H9 (cell line): ENCODE measurements around the gene SEC16B. TPM values are rescaled to one million over a fixed set of nuclear protein-coding genes. Genes with fewer than 3 reads are reported as not detected.

Experiments used
- DNase-seq: peaks from one replicate; pipeline ENCODE4 v3.0.0-alpha.2; 2017
- H2AFZ ChIP-seq: one replicate; pipeline ENCODE4 v1.6.1; 2013; ENCODE audit warnings: mild to moderate bottlenecking, low read length, control low read depth, moderate library complexity
- H2AK5ac ChIP-seq: 2 replicates; pipeline ENCODE4 v1.6.1; 2013; ENCODE audit warnings: low read length, control low read depth, mixed read lengths; ENCODE audit not compliant: insufficient read length
- H2BK120ac ChIP-seq: one replicate; pipeline ENCODE4 v1.6.1; 2013; ENCODE audit warnings: low read depth, mild to moderate bottlenecking, low read length, control low read depth, inconsistent platforms; ENCODE audit not compliant: poor library complexity, severe bottlenecking
- H2BK12ac ChIP-seq: 2 replicates; pipeline ENCODE4 v1.6.1; 2013; ENCODE audit warnings: low read length, control low read depth, mixed read lengths, low read depth; ENCODE audit not compliant: insufficient read length
- H2BK15ac ChIP-seq: 2 replicates; pipeline ENCODE4 v1.6.1; 2013; ENCODE audit warnings: low read depth, low read length, control low read depth
- H2BK20ac ChIP-seq: one replicate; pipeline ENCODE4 v1.6.1; 2013; ENCODE audit warnings: low read depth, mild to moderate bottlenecking, low read length, control low read depth, inconsistent platforms; ENCODE audit not compliant: poor library complexity, severe bottlenecking
- H2BK5ac ChIP-seq: 2 replicates; pipeline ENCODE4 v1.6.1; 2013; ENCODE audit warnings: low read length, control low read depth, mixed read lengths; ENCODE audit not compliant: insufficient read length
- H3K14ac ChIP-seq: 2 replicates; pipeline ENCODE4 v1.6.1; 2013; ENCODE audit warnings: low read length, control low read depth; ENCODE audit not compliant: insufficient read depth
- H3K18ac ChIP-seq: 2 replicates; pipeline ENCODE4 v1.6.1; 2013; ENCODE audit warnings: low read depth, mild to moderate bottlenecking, mixed read lengths, low read length, control low read depth; ENCODE audit not compliant: insufficient read length
- H3K23ac ChIP-seq: 2 replicates; pipeline ENCODE4 v1.6.1; 2013; ENCODE audit warnings: low read length, control low read depth, mixed read lengths, low read depth; ENCODE audit not compliant: insufficient read length
- H3K23me2 ChIP-seq: 2 replicates; pipeline ENCODE4 v1.6.1; 2013; ENCODE audit warnings: low read depth, mild to moderate bottlenecking, mixed read lengths, low read length, control low read depth; ENCODE audit not compliant: insufficient read length, poor library complexity, severe bottlenecking
- H3K27ac ChIP-seq: 2 replicates; pipeline ENCODE4 v1.5.1; 2013; ENCODE audit warnings: low read length, control low read depth, mixed read lengths, low read depth; ENCODE audit not compliant: insufficient read length
- H3K27me3 ChIP-seq: 2 replicates; pipeline ENCODE4 v1.6.1; 2013; ENCODE audit warnings: low read length, control low read depth, inconsistent platforms; ENCODE audit not compliant: insufficient read depth
- H3K4ac ChIP-seq: 2 replicates; pipeline ENCODE4 v1.6.1; 2013; ENCODE audit warnings: low read depth, mild to moderate bottlenecking, control low read depth, inconsistent platforms, low read length, moderate library complexity
- H3K4me1 ChIP-seq: 2 replicates; pipeline ENCODE4 v1.6.1; 2013; ENCODE audit warnings: low read length, control low read depth, inconsistent platforms; ENCODE audit not compliant: insufficient read depth
- H3K4me2 ChIP-seq: 2 replicates; pipeline ENCODE4 v1.6.1; 2013; ENCODE audit warnings: low read length, control low read depth, mixed read lengths; ENCODE audit not compliant: insufficient read length, insufficient read depth
- H3K56ac ChIP-seq: 2 replicates; pipeline ENCODE4 v1.6.1; 2013; ENCODE audit warnings: low read depth, mild to moderate bottlenecking, mixed read lengths, low read length, control low read depth; ENCODE audit not compliant: insufficient read length
- H3K79me1 ChIP-seq: 2 replicates; pipeline ENCODE4 v1.6.1; 2013; ENCODE audit warnings: low read depth, mild to moderate bottlenecking, moderate library complexity, low read length, control low read depth, inconsistent platforms; ENCODE audit not compliant: insufficient read depth, poor library complexity, severe bottlenecking
- H3K79me2 ChIP-seq: 2 replicates; pipeline ENCODE4 v1.6.1; 2013; ENCODE audit warnings: low read length, control low read depth, inconsistent platforms; ENCODE audit not compliant: insufficient read depth
- H3K9ac ChIP-seq: 2 replicates; pipeline ENCODE4 v1.6.1; 2013; ENCODE audit warnings: low read length, control low read depth, mixed read lengths; ENCODE audit not compliant: insufficient read length; ENCODE audit errors: extremely low read depth
- H3K9me3 ChIP-seq: one replicate; pipeline ENCODE4 v1.6.1; 2013; ENCODE audit warnings: low read depth, low read length, inconsistent platforms; ENCODE audit not compliant: control insufficient read depth
- H3T11ph ChIP-seq: one replicate; pipeline ENCODE4 v1.6.1; 2013; ENCODE audit warnings: mild to moderate bottlenecking, low read length, control low read depth, inconsistent platforms
- H4K20me1 ChIP-seq: one replicate; pipeline ENCODE4 v1.6.1; 2013; ENCODE audit not compliant: control insufficient read depth, insufficient read length, insufficient read depth
- H4K5ac ChIP-seq: 2 replicates; pipeline ENCODE4 v1.6.1; 2013; ENCODE audit warnings: low read depth, mild to moderate bottlenecking, mixed read lengths, low read length, control low read depth; ENCODE audit not compliant: insufficient read length
- H4K8ac ChIP-seq: replicated peaks from 2 replicates; pipeline ENCODE4 v1.6.1; 2013; ENCODE audit warnings: low read length, control low read depth, mixed read lengths, low read depth; ENCODE audit not compliant: insufficient read length
- H4K91ac ChIP-seq: 2 replicates; pipeline ENCODE4 v1.6.1; 2013; ENCODE audit warnings: low read depth, mild to moderate bottlenecking, moderate library complexity, mixed read lengths, low read length, control low read depth; ENCODE audit not compliant: insufficient read length
- H3K27ac Mint-ChIP-seq, 3 experiments: 2 replicates in 2 of 3; 3 replicates in 1 of 3; pipeline ENCODE4 v1.8.0; 2020 to 2021; ENCODE audit warnings: mixed read lengths in 3 of 3, mild to moderate bottlenecking in 1 of 3, moderate library complexity in 1 of 3
- H3K27me3 Mint-ChIP-seq: 2 replicates; pipeline ENCODE4 v1.8.0; 2021; ENCODE audit warnings: low read depth, mild to moderate bottlenecking, moderate library complexity, mixed read lengths
- H3K36me3 Mint-ChIP-seq, 3 experiments: 2 replicates in 2 of 3; 3 replicates in 1 of 3; pipeline ENCODE4 v1.8.0; 2020 to 2021; ENCODE audit warnings: low read depth in 3 of 3, mixed read lengths in 3 of 3; ENCODE audit not compliant: insufficient read depth in 1 of 3
- H3K4me1 Mint-ChIP-seq, 2 experiments: 2 replicates each; pipeline ENCODE4 v1.8.0; 2020; ENCODE audit warnings: mixed read lengths in 2 of 2
- H3K4me3 Mint-ChIP-seq, 2 experiments: 2 replicates in 1 of 2; 3 replicates in 1 of 2; pipeline ENCODE4 v1.8.0; 2020 to 2021; ENCODE audit warnings: mild to moderate bottlenecking in 2 of 2, mixed read lengths in 2 of 2, moderate library complexity in 1 of 2
- H3K9me3 Mint-ChIP-seq, 2 experiments: 2 replicates in 1 of 2; 3 replicates in 1 of 2; pipeline ENCODE4 v1.8.0; 2020; ENCODE audit warnings: mild to moderate bottlenecking in 2 of 2, mixed read lengths in 2 of 2, moderate library complexity in 1 of 2
- WGBS: extraction: QIAGEN DNeasy Blood & Tissue Kit; methylation state at CpG from one replicate; pipeline ENCODE4 v1.1.7; 2013; ENCODE audit warnings: missing lambda C conversion rate, low lambda C conversion rate, mixed read lengths; ENCODE audit not compliant: insufficient read length; ENCODE audit errors: extremely low coverage; 5-methylcytosine and 5-hydroxymethylcytosine counted together
- total RNA-seq: library from RNA; stranded (reverse); gene quantifications from 2 replicates; pipeline ENCODE4 v1.2.1, GENCODE V29; 2021
- TF ChIP-seq, protein P1 (sequence below): fragments of 200-600 bp; sonication (generic); conservative IDR thresholded peaks from 3 replicates; pipeline ENCODE4 v1.8.0; 2021; ENCODE audit warnings: antibody characterized with exemption, mild to moderate bottlenecking

Gene SEC16B
- total RNA-seq, 1 experiment from 2014 or later, result 0.83 TPM

GRCh38 chr1:177975588-177976495 lies 6.0 kb upstream of the SEC16B start:
- Histone ChIP-seq H2AFZ (no peak overlapping the region), H4K91ac (no peak overlapping the region), H2BK5ac (no peak overlapping the region), H3K14ac (no peak overlapping the region), H2BK120ac (no peak overlapping the region), H3K4me2 (no peak overlapping the region), H3K4ac (no peak overlapping the region), H3K23ac (no peak overlapping the region), H2BK20ac (no peak overlapping the region), H4K8ac (no peak overlapping the region), H3K27me3 (no peaks in the 10 kb centered on the region), H3K27ac (no peak overlapping the region), H4K20me1 (no peaks in the 10 kb centered on the region), H2BK15ac (no peak overlapping the region), H3K9ac (no peak overlapping the region), H3K56ac (no peak overlapping the region), H3K18ac (no peak overlapping the region), H3K79me1 (no peaks in the 10 kb centered on the region), H2BK12ac (no peak overlapping the region), H3K4me1 (no peaks in the 10 kb centered on the region), H2AK5ac (no peak overlapping the region), H3K79me2 (no peaks in the 10 kb centered on the region), H3K23me2 (no peaks in the 10 kb centered on the region), H3K9me3 (no peaks in the 10 kb centered on the region), H3T11ph (no peak overlapping the region), H4K5ac (no peak overlapping the region)
- no peaks in the 10 kb centered on the region for H3K36me3 Mint-ChIP-seq
- H3K4me1 Mint-ChIP-seq, result peaks cover 0 to 2% of the 10 kb centered on the region in 2 experiments; a peak in 3 of 4 replicates
- DNase-seq, result no peak
- TF ChIP-seq, protein P1, sequence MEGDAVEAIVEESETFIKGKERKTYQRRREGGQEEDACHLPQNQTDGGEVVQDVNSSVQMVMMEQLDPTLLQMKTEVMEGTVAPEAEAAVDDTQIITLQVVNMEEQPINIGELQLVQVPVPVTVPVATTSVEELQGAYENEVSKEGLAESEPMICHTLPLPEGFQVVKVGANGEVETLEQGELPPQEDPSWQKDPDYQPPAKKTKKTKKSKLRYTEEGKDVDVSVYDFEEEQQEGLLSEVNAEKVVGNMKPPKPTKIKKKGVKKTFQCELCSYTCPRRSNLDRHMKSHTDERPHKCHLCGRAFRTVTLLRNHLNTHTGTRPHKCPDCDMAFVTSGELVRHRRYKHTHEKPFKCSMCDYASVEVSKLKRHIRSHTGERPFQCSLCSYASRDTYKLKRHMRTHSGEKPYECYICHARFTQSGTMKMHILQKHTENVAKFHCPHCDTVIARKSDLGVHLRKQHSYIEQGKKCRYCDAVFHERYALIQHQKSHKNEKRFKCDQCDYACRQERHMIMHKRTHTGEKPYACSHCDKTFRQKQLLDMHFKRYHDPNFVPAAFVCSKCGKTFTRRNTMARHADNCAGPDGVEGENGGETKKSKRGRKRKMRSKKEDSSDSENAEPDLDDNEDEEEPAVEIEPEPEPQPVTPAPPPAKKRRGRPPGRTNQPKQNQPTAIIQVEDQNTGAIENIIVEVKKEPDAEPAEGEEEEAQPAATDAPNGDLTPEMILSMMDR, result no peak
- H3K4me3 Mint-ChIP-seq, result no peak overlapping the region
- H3K27me3 Mint-ChIP-seq, result no peaks in the 10 kb centered on the region; the same call in none of the 2 replicates
- no peak overlapping the region for H3K27ac Mint-ChIP-seq
- WGBS, result no CpG with 5 or more reads among the region's 5 CpGs
- H3K9me3 Mint-ChIP-seq, result no peaks in the 10 kb centered on the region
